ENCODE results near the gene SPSB3. TPM values are rescaled to one million over a fixed set of nuclear protein-coding genes. Genes with fewer than 3 reads are reported as not detected.
A peak's percentile ranks its signal among the peaks of the same experiment; 100 is the strongest.

Gene SPSB3
- total and polyA plus RNA-seq, 9 of the 15 experiments (the other 6 are each of a cell fraction or from before 2014, with no cell fraction given): 0.39 to 37.4 (median 7.1) TPM

- TF ChIP-seq NFYB (IDR thresholded peaks at IDR 0.05; ENCODE audit: extremely low read depth, insufficient read length): peak; percentile 88
- TF ChIP-seq KHSRP (IDR thresholded peaks at IDR 0.05): no peak
- TF ChIP-seq EGR1 (conservative IDR thresholded peaks at IDR 0.05): peak; percentile 33; the same call in 1 of the 2 replicates
- TF ChIP-seq COPS2 (conservative IDR thresholded peaks at IDR 0.05): no peak
- TF ChIP-seq PBX2 (CRISPR knock-in tag; IDR thresholded peaks at IDR 0.05; ENCODE audit: low read depth): no peak
- no peak for TF ChIP-seq PBX2 (tag; conservative IDR thresholded peaks at IDR 0.05; ENCODE audit: low read depth)
- TF ChIP-seq ZNF518B (CRISPR knock-in tag; IDR thresholded peaks at IDR 0.05): no peak
- TF ChIP-seq ZNF695 (CRISPR knock-in tag; IDR thresholded peaks at IDR 0.05): no peak
- no peak for TF ChIP-seq SFPQ (IDR thresholded peaks at IDR 0.05; ENCODE audit: low read depth, low read length)
- no peak for TF ChIP-seq HBP1 (CRISPR knock-in tag; IDR thresholded peaks at IDR 0.05)
- no peak for TF ChIP-seq HNRNPUL1 (IDR thresholded peaks at IDR 0.05; ENCODE audit: low read length)
Measured at GRCh38 chr16:1826691-1827573, 44.6 kb upstream of the SPSB3 start, which contains the start of the genes FAHD1 and HAGH (continued).

Data from K562 (cell line).